K562 (cell line): ENCODE measurements around the gene FANCC. TPM values are rescaled to one million over a fixed set of nuclear protein-coding genes. Genes with fewer than 3 reads are reported as not detected.

Experiments
- ATAC-seq: fragments of 200-7000 bp; cut with Tn5 transposase; 3 replicates; pipeline ENCODE4 v1.9.1; 2020; ENCODE audit warnings: moderate library complexity
- BruUV-seq: library from RNA; stranded (reverse); fragments of 400-500 nt; replicated peaks from 2 replicates; lab custom pipeline; 2021; lab: Mats Ljungman, UMichigan
- CTCF ChIA-PET: fragments of 300-600 bp; formaldehyde crosslinking; extraction: SDS; loops from one replicate; lab custom pipeline; 2021; ENCODE audit warnings: low intra/inter-chr PET ratio; lab: Yijun Ruan, JAX
- POLR2A ChIA-PET: fragments of 300-600, 350-650 bp; sonication (Branson Sonifier 250); formaldehyde crosslinking; extraction: SDS; loops from one replicate; lab custom pipeline; 2021; ENCODE audit warnings: antibody characterized with exemption, inconsistent platforms; lab: Yijun Ruan, JAX
- DNase-seq, 4 experiments: peaks; one replicate each; pipeline versions ENCODE4 v3.0.0 to v3.0.0-alpha.2; 2011 to 2018; ENCODE audit warnings: low spot score in 3 of 4, mixed read lengths in 3 of 4; ENCODE audit errors: extremely low read depth in 1 of 4
- FAIRE-seq: peaks from 2 replicates; lab custom pipeline; 2011; peaks lifted over from hg19 to GRCh38; lab: Jason Lieb, UNC
- H2AFZ ChIP-seq: 2 replicates; pipeline ENCODE4 v1.6.0; 2011; ENCODE audit warnings: low read depth, low read length, control low read depth, inconsistent platforms
- H3K27ac ChIP-seq: fragments of 200-600 bp; 3 replicates; pipeline ENCODE4 v1.8.0; 2011; ENCODE audit warnings: low read depth, mild to moderate bottlenecking, control low read depth, inconsistent platforms, low read length, moderate library complexity, mixed read lengths; ENCODE audit errors: extremely low read depth
- H3K27me3 ChIP-seq, 2 experiments: fragments of 300-600 bp in 1 of 2; 2 replicates in 1 of 2; 3 replicates in 1 of 2; pipeline versions ENCODE4 v1.6.0 to v1.8.0; 2011; ENCODE audit warnings: inconsistent platforms in 2 of 2, low read length in 2 of 2, mild to moderate bottlenecking in 1 of 2, mixed read lengths in 1 of 2, moderate library complexity in 1 of 2; ENCODE audit not compliant: control insufficient read depth in 2 of 2, insufficient read depth in 2 of 2
- H3K36me3 ChIP-seq: fragments of 300-600 bp; 3 replicates; pipeline ENCODE4 v1.8.0; 2011; ENCODE audit warnings: mild to moderate bottlenecking, low read length, inconsistent platforms; ENCODE audit not compliant: control insufficient read depth, insufficient read depth
- H3K4me1 ChIP-seq, 2 experiments: fragments of 200-600 bp in 1 of 2; replicated peaks in 1 of 2; 2 replicates in 1 of 2; 3 replicates in 1 of 2; pipeline versions ENCODE4 v1.5.1 to v1.8.0; 2011; ENCODE audit warnings: inconsistent platforms in 2 of 2, low read length in 2 of 2, mild to moderate bottlenecking in 1 of 2, mixed read lengths in 1 of 2, moderate library complexity in 1 of 2; ENCODE audit not compliant: control insufficient read depth in 2 of 2, insufficient read depth in 2 of 2
- H3K4me2 ChIP-seq: 2 replicates; pipeline ENCODE4 v1.6.1; 2011; ENCODE audit warnings: low read length, control low read depth, inconsistent platforms, mixed read lengths; ENCODE audit not compliant: insufficient read depth
- H3K4me3 ChIP-seq: fragments of 200-600 bp; sonication (generic), shearing (Covaris generic); 2 replicates; pipeline ENCODE4 v1.5.1; 2016; ENCODE audit warnings: control low read depth, inconsistent platforms
- H3K79me2 ChIP-seq: fragments of 200-600 bp; 3 replicates; pipeline ENCODE4 v1.8.0; 2011; ENCODE audit warnings: low read length, inconsistent platforms; ENCODE audit not compliant: control insufficient read depth, insufficient read depth
- H3K9ac ChIP-seq, 2 experiments: 2 replicates each; pipeline versions ENCODE4 v1.6.0 to v1.6.1; 2011; ENCODE audit warnings: low read depth in 2 of 2, low read length in 2 of 2, control low read depth in 1 of 2, inconsistent platforms in 1 of 2, mild to moderate bottlenecking in 1 of 2, mixed read lengths in 1 of 2; ENCODE audit not compliant: insufficient read depth in 1 of 2
- H3K9me1 ChIP-seq: one replicate; pipeline ENCODE4 v1.6.0; 2011; ENCODE audit warnings: inconsistent platforms, mild to moderate bottlenecking, low read length, moderate library complexity; ENCODE audit not compliant: control insufficient read depth, insufficient read depth
- H3K9me3 ChIP-seq: replicated peaks from 2 replicates; pipeline ENCODE4 v1.5.1; 2011; ENCODE audit warnings: low read depth, low read length, inconsistent platforms; ENCODE audit not compliant: control insufficient read depth, insufficient read depth
- H4K20me1 ChIP-seq: replicated peaks from 2 replicates; pipeline ENCODE4 v1.6.1; 2011; ENCODE audit warnings: low read length, inconsistent platforms, mixed read lengths; ENCODE audit not compliant: control insufficient read depth, insufficient read depth
- BCOR ChIP-seq: fragments of 450-650 bp; IDR thresholded peaks from 2 replicates; pipeline ENCODE4 v1.6.1; 2016
- CBFA2T3 ChIP-seq: fragments of 450-650 bp; IDR thresholded peaks from 2 replicates; pipeline ENCODE4 v1.6.1; 2017
- KLF10 ChIP-seq: fragments of 250-450 bp; sonication (Bioruptor Pico); IDR thresholded peaks from 2 replicates; pipeline ENCODE4 v1.6.1; 2021; ENCODE audit warnings: matching md5 sums
- MLLT1 ChIP-seq, 2 experiments: fragments of 450-650 bp; IDR thresholded peaks; 2 replicates each; pipeline ENCODE4 v1.6.1; 2016
- NFXL1 ChIP-seq: fragments of 450-650 bp; formaldehyde crosslinking; IDR thresholded peaks from 2 replicates; pipeline ENCODE4 v1.4.0; 2021; ENCODE audit warnings: mild to moderate bottlenecking
- PTRF ChIP-seq: fragments of 450-650 bp; IDR thresholded peaks from 2 replicates; pipeline ENCODE4 v1.6.1; 2016; ENCODE audit warnings: mild to moderate bottlenecking, missing genetic modification characterization, missing compliant biosample characterization
- RBBP5 ChIP-seq: fragments of 200-600 bp; sonication (generic); IDR thresholded peaks from 2 replicates; pipeline ENCODE4 v1.6.1; 2012; ENCODE audit warnings: borderline replicate concordance, mild to moderate bottlenecking, low read length, control low read depth, inconsistent platforms; ENCODE audit not compliant: insufficient read depth, poor library complexity, severe bottlenecking
- SMARCE1 ChIP-seq: fragments of 450-650 bp; IDR thresholded peaks from 2 replicates; pipeline ENCODE4 v1.7.1; 2016; ENCODE audit warnings: mild to moderate bottlenecking
- SNIP1 ChIP-seq: fragments of 450-650 bp; IDR thresholded peaks from 2 replicates; pipeline ENCODE4 v1.7.1; 2017; ENCODE audit warnings: low read depth, mild to moderate bottlenecking
- TEAD1 ChIP-seq, 2 experiments: fragments of 450-650 bp in 1 of 2; sonication (generic) in 1 of 2; formaldehyde crosslinking; IDR thresholded peaks; 2 replicates each; pipeline versions ENCODE4 v1.4.0 to v1.8.0; 2020 to 2022; ENCODE audit warnings: mild to moderate bottlenecking in 2 of 2, missing genetic modification reagents in 1 of 2
- ZBTB11 ChIP-seq, 3 experiments: fragments of 200-800 bp in 1 of 3; fragments of 250-450 bp in 1 of 3; fragments of 450-650 bp in 1 of 3; sonication (Bioruptor Pico) in 1 of 3; sonication (Bioruptor generic) in 1 of 3; formaldehyde crosslinking in 1 of 3; IDR thresholded peaks; 2 replicates each; pipeline versions ENCODE4 v1.6.1 to v1.8.0; 2016 to 2022; ENCODE audit warnings: mild to moderate bottlenecking in 2 of 3, missing genetic modification characterization in 2 of 3, missing compliant biosample characterization in 1 of 3, moderate library complexity in 1 of 3
- ZZZ3 ChIP-seq: fragments of 450-650 bp; IDR thresholded peaks from 2 replicates; pipeline ENCODE4 v1.6.1; 2016; ENCODE audit warnings: antibody characterized with exemption, mild to moderate bottlenecking, moderate library complexity
- WGBS: fragments of 100-300 bp; shearing (Covaris generic); methylation state at CpG from one replicate; pipeline ENCODE4 v1.1.6; 2016; ENCODE audit warnings: low coverage, mixed read lengths; ENCODE audit not compliant: insufficient coverage; ENCODE audit errors: missing lambda C conversion rate; 5-methylcytosine and 5-hydroxymethylcytosine counted together
- in situ Hi-C: fragments of 300-500 bp; cut with MboI; formaldehyde crosslinking; loops from 4 replicates; pipeline ENCODE4 v1.15.0; 2018; ENCODE audit warnings: inconsistent platforms, mixed read lengths
- intact Hi-C: fragments of 100-400 bp; cut with micrococcal nuclease; formaldehyde crosslinking; loops from 2 replicates; pipeline ENCODE4 v1.14.2; 2022
- polyA plus RNA-seq, 8 experiments: library from polyadenylated mRNA; depleted of rRNA in 4 of 8; stranded (reverse) in 5 of 8; unstranded in 3 of 8; fragments of >200 nt; fragmentation: Nextera tagmentation in 2 of 8; fragmentation: Illumina TruSeq in 1 of 8; extraction: Ambion mirVana in 2 of 8; extraction: Trizol in 1 of 8; gene quantifications; 2 replicates each; pipeline versions ENCODE4 v1.2.1 to v1.2.3, GENCODE V29; 2011 to 2014; ENCODE audit warnings: inconsistent platforms in 1 of 8, missing spikeins in 1 of 8
- total RNA-seq, 7 experiments: library from RNA; depleted of rRNA in 6 of 7; stranded (reverse); fragments of >200 nt in 6 of 7; fragmentation: Illumina TruSeq in 2 of 7; extraction: Trizol in 2 of 7; gene quantifications; 2 replicates each; pipeline versions ENCODE4 v1.2.1 to v1.2.3, GENCODE V29; 2011 to 2021; ENCODE audit warnings: low replicate concordance in 1 of 7

The FANCC gene
- total and polyA plus RNA-seq, 9 of the 15 experiments (the other 6 are each of a cell fraction or from before 2014, with no cell fraction given): 4.6 to 18.4 (median 14.2) TPM

GRCh38 chr9:95211028-95211427, 106.5 kb downstream of the FANCC start:
- H3K27ac ChIP-seq: no peak overlapping the region
- no peak overlapping the region for H3K9ac ChIP-seq
- H3K9me3 ChIP-seq: no peaks in the 10 kb centered on the region
- H3K79me2 ChIP-seq: no peaks in the 10 kb centered on the region
- 0% methylated on average over 1 of the region's 1 CpG for WGBS
- intact Hi-C loops: no loop called here
- H3K4me1 ChIP-seq: peaks cover 0 to 5% of the 10 kb centered on the region in 2 experiments; a peak in 2 of 5 replicates
- no peaks in the 10 kb centered on the region for H4K20me1 ChIP-seq
- CTCF ChIA-PET: no interaction called here
- no peak for FAIRE-seq
- no peaks in the 10 kb centered on the region for H3K27me3 ChIP-seq
- no peaks in the 10 kb centered on the region for H3K9me1 ChIP-seq
- POLR2A ChIA-PET: interaction anchor here (0.6 kb wide), 1 partner anchor 419 kb away, joined by 3 read pairs; no protein-coding TSS in a partner anchor
- H3K4me2 ChIP-seq: no peak overlapping the region
- no peak for TF ChIP-seq MLLT1 (IDR thresholded peaks at IDR 0.05)
- peak; percentile 40; the same call in 1 of the 2 replicates for TF ChIP-seq CBFA2T3
- no peak for TF ChIP-seq RBBP5
- TF ChIP-seq, all 486 proteins: peak for 1
- ATAC-seq (peak; percentile 50; the same call in 1 of the 3 replicates), DNase-seq (peak in 1 of 4 experiments; percentile 26)
- no peak overlapping the region for H2AFZ ChIP-seq
- no peak overlapping the region for H3K4me3 ChIP-seq
- H3K36me3 ChIP-seq: no peaks in the 10 kb centered on the region
- in situ Hi-C loops: no loop called here
- no TSS peak for BruUV-seq

GRCh38 chr9:95207403-95207802, 110.1 kb downstream of the FANCC start:
- Histone ChIP-seq H3K4me1 (peaks cover 0 to 5% of the 10 kb centered on the region in 2 experiments; a peak in 2 of 5 replicates), H3K4me3 (no peak overlapping the region), H3K36me3 (no peaks in the 10 kb centered on the region), H3K9ac (no peak overlapping the region), H3K9me3 (no peaks in the 10 kb centered on the region), H3K79me2 (no peaks in the 10 kb centered on the region), H3K4me2 (no peak overlapping the region), H3K27ac (no peak overlapping the region), H3K27me3 (no peaks in the 10 kb centered on the region), H4K20me1 (no peaks in the 10 kb centered on the region), H3K9me1 (no peaks in the 10 kb centered on the region), H2AFZ (no peak overlapping the region)
- ATAC-seq: peak; percentile 48; the same call in 1 of the 3 replicates
- no TSS peak for BruUV-seq
- ChIA-PET POLR2A (interaction anchor here (1.0 kb wide), 1 partner anchor 19 kb away, joined by 3 read pairs; no protein-coding TSS in a partner anchor), CTCF (no interaction called here)
- DNase-seq: no peak
- in situ Hi-C loops (no loop called here), intact Hi-C loops (no loop called here)
- WGBS: 32% methylated on average over 4 of the region's 4 CpGs
- FAIRE-seq: no peak
- no peak for TF ChIP-seq TEAD1 (CRISPR knock-in tag; IDR thresholded peaks at IDR 0.05)
- TF ChIP-seq SNIP1: no peak
- TF ChIP-seq KLF10 (CRISPR knock-in tag): no peak
- no peak for TF ChIP-seq ZZZ3
- TF ChIP-seq BCOR: no peak
- no peak for TF ChIP-seq ZBTB11 (CRISPR knock-in tag; IDR thresholded peaks at IDR 0.05)
- no peak for TF ChIP-seq SMARCE1
- TF ChIP-seq PTRF (tag): no peak
- TF ChIP-seq NFXL1: no peak
